Omental fat pad (tissue), 4 donors: Measurements from ENCODE around the gene GJA1. TPM values are rescaled to one million over a fixed set of nuclear protein-coding genes. Genes with fewer than 3 reads are reported as not detected.

Source experiments
- ATAC-seq: fragments of 150-250 bp; one replicate; pipeline ENCODE4 v1.9.1; 2016; ENCODE audit warnings: mild to moderate bottlenecking, moderate library complexity; ENCODE audit not compliant: low FRiP score
- DNase-seq: peaks from one replicate; pipeline ENCODE4 v3.0.0-alpha.2; 2019; ENCODE audit warnings: low spot score
- CTCF ChIP-seq, 3 donors: fragments of 450-650 bp; IDR thresholded peaks; one replicate each; pipeline ENCODE4 v1.5.1; 2016 to 2017; ENCODE audit warnings: antibody characterized with exemption in 3 of 3, mild to moderate bottlenecking in 3 of 3, moderate library complexity in 2 of 3
- total RNA-seq, 4 donors: library from RNA; depleted of rRNA; stranded (reverse); fragments of >200 nt; gene quantifications; one replicate each; pipeline ENCODE4 v1.1.0, GENCODE V29; 2016

Gene GJA1
- total RNA-seq, 4 donors from 2014 or later: 54.2 to 339 (median 196) TPM

- no peak for TF ChIP-seq CTCF (IDR thresholded peaks at IDR 0.05)
- ATAC-seq (no peak), DNase-seq (no peak)
Measured at GRCh38 chr6:121449331-121449730, 13.9 kb downstream of the GJA1 start.

- ATAC-seq (no peak), DNase-seq (no peak)
- no peak for TF ChIP-seq CTCF (IDR thresholded peaks at IDR 0.05)
Measured at GRCh38 chr6:121450242-121450641, 14.8 kb downstream of the GJA1 start.

- no peak for TF ChIP-seq CTCF (IDR thresholded peaks at IDR 0.05)
- ATAC-seq: no peak
- no peak for DNase-seq
Measured at GRCh38 chr6:121451250-121451649, 15.8 kb downstream of the GJA1 start.

GRCh38 chr6:121453191-121453590 is 17.7 kb downstream of the GJA1 start:
- TF ChIP-seq CTCF (IDR thresholded peaks at IDR 0.05): no peak
- no peak for DNase-seq
- ATAC-seq: no peak

- ATAC-seq (no peak), DNase-seq (no peak)
- no peak for TF ChIP-seq CTCF (IDR thresholded peaks at IDR 0.05)
Measured at GRCh38 chr6:121460170-121460569, 24.7 kb downstream of the GJA1 start.

- no peak for TF ChIP-seq CTCF (IDR thresholded peaks at IDR 0.05)
- DNase-seq: no peak
- ATAC-seq: no peak
Measured at GRCh38 chr6:121463087-121463486, 27.6 kb downstream of the GJA1 start.

GRCh38 chr6:121465101-121465500 is 29.7 kb downstream of the GJA1 start:
- TF ChIP-seq CTCF (IDR thresholded peaks at IDR 0.05): no peak
- DNase-seq (no peak), ATAC-seq (no peak)
